Measurements from ENCODE around the gene UQCRC2. TPM values are rescaled to one million over a fixed set of nuclear protein-coding genes. Genes with fewer than 3 reads are reported as not detected.

The UQCRC2 gene
- total RNA-seq, 4 donors from 2014 or later = 112 to 359 (median 321) TPM

GRCh38 chr16:21950782-21951521, 2.2 kb upstream of the UQCRC2 start:
- no peaks in the 10 kb centered on the region for H3K9me3 ChIP-seq
- in situ Hi-C loops (cut with MboI; ENCODE audit: low pct_ligation_motif_present in 1 of 4, low pct_unique_long_range_greater_than_20kb in 1 of 4, low sequenced_read_pairs in 3 of 4) (loop anchor here in 2 of 4 donors (25.0 kb wide), 1 partner anchor 139 kb away; no protein-coding TSS in a partner anchor), intact Hi-C loops (cut with DNase I; ENCODE audit: low total_unique reads) (no loop called here)
- no peak overlapping the region for H3K4me3 ChIP-seq
- H3K4me1 ChIP-seq = peaks cover 0 to 45% (median 38%) of the 10 kb centered on the region in 4 donors
- no peak for TF ChIP-seq EP300 (IDR thresholded peaks at IDR 0.05; ENCODE audit: low read depth)
- TF ChIP-seq CTCF (IDR thresholded peaks at IDR 0.05) = peak in 4 of 5 experiments; percentile 5 to 35 (median 22)
- H3K36me3 ChIP-seq = no peaks in the 10 kb centered on the region
- H3K27ac ChIP-seq = peak overlapping the region in 1 of 4 donors; percentile 31
- no peak for DNase-seq
- H3K27me3 ChIP-seq = no peaks in the 10 kb centered on the region
- 75 to 78% methylated on average over 7 of the region's 7 CpGs for WGBS, 2 donors (ENCODE audit: low coverage in 1 of 2)

- peak; percentile 92 for DNase-seq
- in situ Hi-C loops (cut with MboI; ENCODE audit: low pct_ligation_motif_present in 1 of 4, low pct_unique_long_range_greater_than_20kb in 1 of 4, low sequenced_read_pairs in 3 of 4) = loop anchor here in 2 of 4 donors (25.0 kb wide), 1 partner anchor 140 kb away; no protein-coding TSS in a partner anchor
- TF ChIP-seq POLR2AphosphoS5 (IDR thresholded peaks at IDR 0.05) (peak in 1 of 3 donors; percentile 7), CTCF (IDR thresholded peaks at IDR 0.05) (no peak), POLR2A (IDR thresholded peaks at IDR 0.05) (no peak), EP300 (IDR thresholded peaks at IDR 0.05; ENCODE audit: low read depth) (no peak)
- 2 to 30% methylated on average over 2 to 24 of the region's 24 CpGs for WGBS, 2 donors (ENCODE audit: low coverage in 1 of 2)
- no peaks in the 10 kb centered on the region for H3K27me3 ChIP-seq
- peaks cover 0 to 11% (median 0%) of the 10 kb centered on the region in 4 donors for H3K36me3 ChIP-seq
- intact Hi-C loops (cut with DNase I; ENCODE audit: low total_unique reads) = no loop called here
- H3K4me1 ChIP-seq = peaks cover 0 to 45% (median 38%) of the 10 kb centered on the region in 4 donors
- peak overlapping the region; percentile 51 to 93 (median 82) for H3K4me3 ChIP-seq
- H3K9me3 ChIP-seq = no peaks in the 10 kb centered on the region
- peak overlapping the region; percentile 93 to 97 (median 94) for H3K27ac ChIP-seq
These were observed 945 bp upstream of the UQCRC2 start for GRCh38 chr16:21952040-21952792.

- no peaks in the 10 kb centered on the region for H3K9me3 ChIP-seq
- peaks cover 0 to 22% (median 6%) of the 10 kb centered on the region in 4 donors for H3K36me3 ChIP-seq
- intact Hi-C loops (cut with DNase I; ENCODE audit: low total_unique reads) (no loop called here), in situ Hi-C loops (cut with MboI; ENCODE audit: low pct_ligation_motif_present in 1 of 4, low pct_unique_long_range_greater_than_20kb in 1 of 4, low sequenced_read_pairs in 3 of 4) (loop anchor here in 2 of 4 donors (25.0 kb wide), 1 partner anchor 141 kb away; no protein-coding TSS in a partner anchor)
- peaks cover 0 to 45% (median 38%) of the 10 kb centered on the region in 4 donors for H3K4me1 ChIP-seq
- H3K27ac ChIP-seq = peak overlapping the region; percentile 93 to 97 (median 94)
- H3K4me3 ChIP-seq = peak overlapping the region; percentile 61 to 93 (median 82)
- no peak for TF ChIP-seq CTCF (IDR thresholded peaks at IDR 0.05)
- TF ChIP-seq POLR2A (IDR thresholded peaks at IDR 0.05) = no peak
- TF ChIP-seq POLR2AphosphoS5 (IDR thresholded peaks at IDR 0.05) = no peak
- TF ChIP-seq EP300 (IDR thresholded peaks at IDR 0.05; ENCODE audit: low read depth) = no peak
- no peaks in the 10 kb centered on the region for H3K27me3 ChIP-seq
- 0% methylated on average over 4 to 15 of the region's 15 CpGs for WGBS, 2 donors (ENCODE audit: low coverage in 1 of 2)
- no peak for DNase-seq
These were observed 361 bp downstream of the UQCRC2 start for GRCh38 chr16:21953541-21953902.

GRCh38 chr16:21957714-21958346, 4.7 kb downstream of the UQCRC2 start:
- Histone ChIP-seq H3K9me3 (no peaks in the 10 kb centered on the region), H3K4me3 (no peak overlapping the region), H3K27ac (no peak overlapping the region), H3K36me3 (peaks cover 0 to 63% (median 28%) of the 10 kb centered on the region in 4 donors), H3K4me1 (peaks cover 0 to 18% (median 17%) of the 10 kb centered on the region in 4 donors), H3K27me3 (no peaks in the 10 kb centered on the region)
- no peak for TF ChIP-seq CTCF (IDR thresholded peaks at IDR 0.05)
- WGBS, 2 donors (ENCODE audit: low coverage in 1 of 2) = 19 to 47% methylated on average over 1 of the region's 1 CpG
- no peak for DNase-seq
- in situ Hi-C loops (cut with MboI; ENCODE audit: low pct_ligation_motif_present in 1 of 4, low pct_unique_long_range_greater_than_20kb in 1 of 4, low sequenced_read_pairs in 3 of 4) = loop anchor here in 2 of 4 donors (25.0 kb wide), 1 partner anchor 146 kb away; no protein-coding TSS in a partner anchor
- intact Hi-C loops (cut with DNase I; ENCODE audit: low total_unique reads) = no loop called here

Data from transverse colon (tissue), 4 donors.